Heart left ventricle (tissue), 16 donors: ENCODE data around the gene SORCS2. TPM values are rescaled to one million over a fixed set of nuclear protein-coding genes. Genes with fewer than 3 reads are reported as not detected.

ENCODE experiments used
- ATAC-seq, 4 donors: fragments of 200-7000 bp; cut with Tn5 transposase; one replicate each; pipeline ENCODE4 v1.9.1; 2020 to 2022; ENCODE audit warnings: moderate library complexity in 4 of 4, mild to moderate bottlenecking in 3 of 4, moderate number of reproducible peaks in 1 of 4
- DNase-seq, 5 donors: peaks; one replicate each; pipeline ENCODE4 v3.0.0-alpha.2; 2020
- H3K27ac ChIP-seq, 12 donors: fragments of 200-600 bp; sonication (generic) in 4 of 12; one replicate each; pipeline versions ENCODE4 v1.5.0 to v1.8.0; 2016 to 2022; ENCODE audit warnings: mild to moderate bottlenecking in 2 of 12
- H3K27me3 ChIP-seq, 9 donors: fragments of 200-600 bp; sonication (generic) in 2 of 9; one replicate each; pipeline versions ENCODE4 v1.5.1 to v1.8.0; 2016 to 2022; ENCODE audit warnings: mild to moderate bottlenecking in 3 of 9
- H3K36me3 ChIP-seq, 9 donors: fragments of 200-600 bp; sonication (generic) in 2 of 9; one replicate each; pipeline versions ENCODE4 v1.5.0 to v1.8.0; 2018 to 2022; ENCODE audit warnings: mild to moderate bottlenecking in 2 of 9
- H3K4me1 ChIP-seq, 12 donors: fragments of 200-600 bp; sonication (generic) in 4 of 12; one replicate each; pipeline versions ENCODE4 v1.5.0 to v1.8.0; 2016 to 2022; ENCODE audit warnings: mild to moderate bottlenecking in 3 of 12
- H3K4me3 ChIP-seq, 12 donors: fragments of 200-600 bp; sonication (generic) in 4 of 12; one replicate each; pipeline versions ENCODE4 v1.5.0 to v1.8.0; 2017 to 2022; ENCODE audit warnings: mild to moderate bottlenecking in 9 of 12, moderate library complexity in 4 of 12
- H3K9me3 ChIP-seq, 12 donors: fragments of 200-600 bp; sonication (generic) in 4 of 12; one replicate each; pipeline versions ENCODE4 v1.5.0 to v1.8.0; 2016 to 2022; ENCODE audit warnings: mild to moderate bottlenecking in 1 of 12
- POLR2A ChIP-seq, 2 donors: fragments of 450-650 bp; IDR thresholded peaks; one replicate each; pipeline ENCODE4 v1.6.1; 2017; ENCODE audit warnings: antibody characterized with exemption in 2 of 2, mild to moderate bottlenecking in 2 of 2, moderate library complexity in 2 of 2
- WGBS, 4 donors: extraction: QIAGEN DNeasy Blood & Tissue Kit in 2 of 4; methylation state at CpG; one replicate each; pipeline versions ENCODE4 v1.1.5 to v1.1.7; 2013 to 2018; 5-methylcytosine and 5-hydroxymethylcytosine counted together
- intact Hi-C, 10 donors: fragments of 100-400 bp; cut with DNase I; formaldehyde crosslinking; loops; one replicate each; pipeline versions ENCODE4 v1.11.1 to v1.14.2; 2022
- polyA plus RNA-seq, 2 donors: library from polyadenylated mRNA; stranded (reverse); fragments of 200-250 nt; gene quantifications; one replicate each; pipeline ENCODE4 v1.2.3, GENCODE V29; 2013
- total RNA-seq, 9 donors: library from RNA; depleted of rRNA in 2 of 9; stranded (reverse); fragments of >200 nt in 2 of 9; fragmentation: NEBNext Ultra II Directional in 3 of 9; extraction: Animal tissue kit (Norgen Biotek cat#: 25700) in 3 of 9; gene quantifications; one replicate each; pipeline versions ENCODE4 v1.1.0 to v1.2.4, GENCODE V29; 2016 to 2023
- TF ChIP-seq, protein P1 (sequence below), 12 donors: fragments of 200-600 bp; sonication (generic) in 4 of 12; IDR thresholded peaks; one replicate each; pipeline versions ENCODE4 v1.5.0 to v1.8.0; 2018 to 2022; ENCODE audit warnings: antibody characterized with exemption in 12 of 12, mild to moderate bottlenecking in 5 of 12
- donor health status: ischemic (EF 13 %, LVEDD 7.1; RV severe dilation, severe dysfunction).
- donor health status: healthy with polysubstance abuse.
- donor health status: DM: no; HTN: yes; CAD: no.
- donor health status: DM: no; HTN: no; CAD: no.
- donor health status: ischemic (EF 25% LVEDD 6.9; RV normal size, moderate dysfunction).
- donor health status: ischemic (EF 25% LVEDD 5.7; RV mildly dilated, moderate dysfunction).
- donor health status: healthy.
- donor health status: DM: yes; HTN: yes; CAD: no.
- donor health status: ischemic (EF 35%, LVEDD 5.7; RV mildly dilated, moderate dysfunction).
- donor health status: nonischemic (EF 11% LVEDD 7.7; RV severe dilation, severe dysfunction).
- donor health status: DM: yes; HTN: yes; CAD: no.
- donor health status: PGD.
- donor health status: ischemic (EF 29% LVEDD 5.4; RV normal size, mild dysfunction).
- donor health status: nonischemic (EF 23%, LVEDD 6.1; RV moderate dilation, normal function).

The SORCS2 gene
- total and polyA plus RNA-seq, 11 donors, result 0.28 to 5.5 (median 2.4) TPM

GRCh38 chr4:7315935-7316334, 123.6 kb downstream of the SORCS2 start:
- ATAC-seq (no peak), DNase-seq (no peak)
- Histone ChIP-seq H3K27me3 (no peaks in the 10 kb centered on the region), H3K36me3 (no peaks in the 10 kb centered on the region), H3K27ac (no peak overlapping the region), H3K4me3 (no peak overlapping the region), H3K4me1 (no peaks in the 10 kb centered on the region), H3K9me3 (peaks cover 0 to 28% (median 14%) of the 10 kb centered on the region in 12 donors)
- TF ChIP-seq, protein P1, sequence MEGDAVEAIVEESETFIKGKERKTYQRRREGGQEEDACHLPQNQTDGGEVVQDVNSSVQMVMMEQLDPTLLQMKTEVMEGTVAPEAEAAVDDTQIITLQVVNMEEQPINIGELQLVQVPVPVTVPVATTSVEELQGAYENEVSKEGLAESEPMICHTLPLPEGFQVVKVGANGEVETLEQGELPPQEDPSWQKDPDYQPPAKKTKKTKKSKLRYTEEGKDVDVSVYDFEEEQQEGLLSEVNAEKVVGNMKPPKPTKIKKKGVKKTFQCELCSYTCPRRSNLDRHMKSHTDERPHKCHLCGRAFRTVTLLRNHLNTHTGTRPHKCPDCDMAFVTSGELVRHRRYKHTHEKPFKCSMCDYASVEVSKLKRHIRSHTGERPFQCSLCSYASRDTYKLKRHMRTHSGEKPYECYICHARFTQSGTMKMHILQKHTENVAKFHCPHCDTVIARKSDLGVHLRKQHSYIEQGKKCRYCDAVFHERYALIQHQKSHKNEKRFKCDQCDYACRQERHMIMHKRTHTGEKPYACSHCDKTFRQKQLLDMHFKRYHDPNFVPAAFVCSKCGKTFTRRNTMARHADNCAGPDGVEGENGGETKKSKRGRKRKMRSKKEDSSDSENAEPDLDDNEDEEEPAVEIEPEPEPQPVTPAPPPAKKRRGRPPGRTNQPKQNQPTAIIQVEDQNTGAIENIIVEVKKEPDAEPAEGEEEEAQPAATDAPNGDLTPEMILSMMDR (IDR thresholded peaks at IDR 0.05), result no peak
- TF ChIP-seq POLR2A (IDR thresholded peaks at IDR 0.05), result no peak
- 81 to 91% (median 88%) methylated on average over 1 of the region's 1 CpG for WGBS, 4 donors
- intact Hi-C loops, result no loop called here

DNA sequence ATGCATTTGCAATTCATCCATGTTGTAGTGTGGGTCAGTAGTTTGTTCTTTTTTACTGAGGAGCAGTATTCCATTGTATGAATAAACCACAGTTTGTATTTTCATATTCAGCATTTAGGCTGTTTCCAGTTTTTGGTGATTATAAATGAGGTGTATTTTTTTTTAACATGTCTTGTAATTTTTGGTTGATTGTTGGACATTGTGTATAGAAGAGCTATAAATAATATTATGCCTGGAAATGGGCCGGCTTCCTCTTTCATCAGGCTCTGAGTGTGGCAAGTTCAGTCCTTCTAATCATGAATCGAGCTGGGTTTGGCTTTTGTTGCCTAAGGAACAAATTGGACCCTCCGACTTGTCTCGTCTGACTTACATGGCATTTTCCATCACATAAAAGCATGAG, 126.7 kb downstream of the SORCS2 start:
- Histone ChIP-seq H3K4me3 (no peak overlapping the region), H3K27me3 (no peaks in the 10 kb centered on the region), H3K36me3 (no peaks in the 10 kb centered on the region), H3K27ac (no peak overlapping the region), H3K9me3 (peaks cover 0 to 28% (median 14%) of the 10 kb centered on the region in 12 donors), H3K4me1 (no peaks in the 10 kb centered on the region)
- no peak for ATAC-seq
- DNase-seq, result no peak
- no peak for TF ChIP-seq POLR2A (IDR thresholded peaks at IDR 0.05)
- 60 to 88% (median 72%) methylated on average over 4 of the region's 4 CpGs for WGBS, 4 donors
- intact Hi-C loops, result no loop called here

GRCh38 chr4:7320206-7320797, 128.0 kb downstream of the SORCS2 start:
- Histone ChIP-seq H3K9me3 (peaks cover 0 to 28% (median 14%) of the 10 kb centered on the region in 12 donors), H3K4me1 (no peaks in the 10 kb centered on the region), H3K27me3 (no peaks in the 10 kb centered on the region), H3K4me3 (no peak overlapping the region), H3K27ac (no peak overlapping the region), H3K36me3 (no peaks in the 10 kb centered on the region)
- no peak for ATAC-seq
- TF ChIP-seq POLR2A (IDR thresholded peaks at IDR 0.05), result no peak
- TF ChIP-seq, protein P1 (IDR thresholded peaks at IDR 0.05), result no peak
- 54 to 65% (median 56%) methylated on average over 5 of the region's 5 CpGs for WGBS, 4 donors
- intact Hi-C loops, result loop anchor here in 1 of 10 donors (10.0 kb wide), 1 partner anchor 144 kb away; no protein-coding TSS in a partner anchor
- no peak for DNase-seq

DNA sequence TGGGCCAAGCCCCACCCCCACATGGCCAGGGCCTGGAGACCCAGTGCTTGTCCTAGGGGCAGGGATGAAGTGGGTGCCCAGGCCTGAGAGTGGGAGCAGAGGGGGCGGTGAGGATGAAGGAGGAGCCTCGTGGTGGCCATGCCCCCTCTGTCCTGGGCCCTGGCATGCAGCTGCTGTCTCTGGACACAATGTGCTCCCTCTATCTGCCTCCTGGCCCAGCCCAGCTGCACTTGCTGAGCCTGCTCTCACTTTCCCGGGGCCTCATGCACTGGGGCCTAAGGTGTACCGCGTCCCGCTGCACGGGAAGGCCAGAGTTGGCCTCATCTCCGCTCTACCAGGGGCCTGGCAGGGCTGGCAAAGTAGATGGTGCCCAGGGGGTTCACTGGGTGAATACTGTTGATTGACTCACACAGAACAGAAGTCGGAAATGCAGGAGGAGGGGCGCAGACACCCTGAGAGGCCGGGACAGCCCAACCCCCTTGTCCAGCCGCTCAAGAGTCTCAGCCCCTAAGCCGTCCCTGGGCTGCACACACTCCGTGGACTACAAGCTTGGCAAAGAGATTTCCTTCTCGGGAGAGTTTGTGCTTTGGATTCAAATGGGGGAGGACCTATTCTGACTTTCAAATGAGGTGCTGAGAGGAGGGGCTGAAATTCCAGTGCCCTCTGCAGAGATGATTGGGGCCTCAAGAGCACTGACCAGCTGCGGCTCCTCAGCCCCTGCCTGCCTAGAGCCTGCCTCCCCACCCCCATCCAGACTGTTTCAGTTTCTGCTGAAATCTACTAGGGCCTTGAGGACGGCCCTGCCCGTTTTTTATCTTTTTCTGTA, 130.0 kb downstream of the SORCS2 start:
- peak in 2 of 5 donors; percentile 15 to 49 for DNase-seq
- 62 to 71% (median 69%) methylated on average over 13 to 18 of the region's 18 CpGs for WGBS, 4 donors
- H3K27ac ChIP-seq, result no peak overlapping the region

More for the DNA sequence above, 130.0 kb downstream of the SORCS2 start:
- ATAC-seq, result no peak
- intact Hi-C loops, result loop anchor here in 1 of 10 donors (10.0 kb wide), 1 partner anchor 142 kb away; no protein-coding TSS in a partner anchor
- no peaks in the 10 kb centered on the region for H3K36me3 ChIP-seq
- H3K27me3 ChIP-seq, result no peaks in the 10 kb centered on the region
- H3K4me1 ChIP-seq, result peaks cover 0 to 7% (median 0%) of the 10 kb centered on the region in 12 donors
- TF ChIP-seq, protein P1 (IDR thresholded peaks at IDR 0.05), result no peak
- no peak for TF ChIP-seq POLR2A (IDR thresholded peaks at IDR 0.05)
- no peak overlapping the region for H3K4me3 ChIP-seq
- peaks cover 0 to 28% (median 14%) of the 10 kb centered on the region in 12 donors for H3K9me3 ChIP-seq
